HG02623 (cell line): ENCODE results near the gene PCSK4.
A peak's percentile ranks its signal among the peaks of the same experiment; 100 is the strongest.
"Not testable (repeated sequence)": the region's sequence is repeated elsewhere in the genome, so short reads cannot be mapped to it uniquely, and the experiment has no call there.

Experiments
- ATAC-seq: cut with Tn5 transposase; IDR thresholded peaks from one replicate; pipeline ENCODE4 v1.9.1; 2021; ENCODE audit warnings: moderate library complexity; ENCODE audit not compliant: unreplicated experiment

PCSK4 gene

DNA sequence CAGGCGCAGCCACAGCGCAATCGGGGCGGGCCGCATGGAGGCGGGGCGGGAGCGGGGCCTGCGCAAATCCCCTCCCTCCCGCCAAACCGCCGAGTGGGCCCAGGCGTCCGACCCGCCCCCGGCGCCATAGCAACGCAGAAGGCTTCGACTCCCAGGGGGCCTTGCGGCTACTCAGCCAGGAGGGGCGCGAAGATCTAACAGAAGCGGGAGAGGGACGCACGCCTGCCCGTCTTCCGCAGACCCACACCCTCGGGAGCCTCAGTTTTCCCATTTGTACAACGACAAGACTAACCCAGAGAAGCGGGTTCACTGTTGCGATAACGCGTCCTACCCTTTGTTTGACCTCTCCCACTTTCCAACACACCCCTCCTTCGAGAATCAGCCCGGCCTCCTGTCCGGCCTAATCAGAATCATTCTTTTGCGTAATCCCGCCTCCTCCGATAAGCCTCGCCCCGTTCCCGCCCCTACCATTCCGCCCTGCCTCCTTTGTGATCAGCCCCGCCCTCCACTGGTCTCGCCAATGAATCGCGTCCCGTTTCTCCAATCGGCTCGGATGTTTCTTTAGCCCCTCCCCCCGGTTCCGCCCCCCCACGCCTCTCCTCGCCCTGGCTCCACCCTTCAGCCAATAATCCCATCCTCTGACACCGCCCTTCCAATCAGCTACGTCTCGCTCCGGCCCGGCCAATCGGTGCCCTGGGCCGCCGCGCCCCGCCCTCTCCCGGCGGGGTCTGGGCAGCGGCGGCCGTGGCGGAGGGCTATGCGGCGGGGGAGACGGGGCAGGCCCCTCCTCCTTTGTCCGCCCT, at the start of gene PCSK4:
TSS of gene PCSK4 (minus strand) at position 40 of the 803 bp plus-strand sequence. CDS start at position 36, 4 bp downstream.
- ATAC-seq = peak; percentile 76

DNA sequence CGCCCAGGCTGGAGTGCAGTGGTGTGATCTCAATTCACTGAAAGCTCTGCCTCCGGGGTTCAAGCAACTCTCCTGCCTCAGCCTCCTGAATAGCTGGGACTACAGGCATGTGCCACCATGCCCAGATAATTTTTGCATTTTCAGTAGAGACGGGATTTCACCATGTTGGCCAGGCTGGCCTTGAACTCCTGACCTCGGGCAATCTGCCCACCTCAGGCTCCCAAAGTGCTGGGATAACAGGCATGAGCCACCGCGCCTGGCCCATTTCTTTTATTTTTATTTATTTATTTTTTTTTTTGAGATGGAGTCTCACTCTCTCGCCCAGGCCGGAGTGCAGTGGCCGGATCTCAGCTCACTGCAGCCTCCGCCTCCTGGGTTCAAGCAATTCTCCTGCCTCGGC, 49.6 kb upstream of the PCSK4 start:
- ATAC-seq = not testable (repeated sequence)

DNA sequence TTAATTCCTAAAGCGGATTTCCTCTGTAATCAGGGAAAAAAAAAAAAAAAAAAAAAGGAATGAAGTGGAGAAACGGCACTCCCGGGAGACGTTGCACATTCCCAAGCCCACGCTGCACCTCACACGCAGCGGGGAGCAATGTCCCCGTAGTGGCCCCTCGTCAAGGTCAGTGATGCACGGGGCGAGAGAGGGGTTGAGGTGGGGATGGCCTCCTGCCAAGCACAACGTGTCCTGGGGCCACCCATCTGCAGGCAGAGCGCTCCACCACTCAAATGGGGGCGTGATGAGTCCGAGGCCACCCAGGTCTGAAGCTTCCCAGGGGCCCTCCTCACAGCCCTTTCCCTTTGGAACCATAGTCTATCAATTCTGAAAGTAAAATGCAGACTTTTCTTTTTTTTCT, 48.8 kb upstream of the PCSK4 start:
- no peak for ATAC-seq

DNA sequence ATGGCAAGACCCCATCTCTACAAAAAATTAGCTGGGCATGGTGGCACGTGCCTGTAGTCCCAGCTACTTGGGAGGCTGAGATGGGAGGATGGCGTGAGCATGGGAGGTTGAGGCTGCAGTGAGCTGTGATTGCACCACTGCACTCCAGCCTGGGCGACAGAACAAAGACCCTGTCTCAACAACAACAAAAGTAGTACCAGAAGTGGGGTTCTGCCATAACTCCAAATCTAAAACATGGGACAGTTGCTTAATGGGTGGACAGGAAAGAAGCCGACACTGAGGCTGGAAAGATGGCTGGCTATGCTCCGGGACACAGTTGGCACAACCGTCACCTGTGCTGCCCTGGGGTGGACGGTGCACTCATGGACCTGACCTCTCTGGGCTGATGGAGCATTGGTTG, 45.5 kb upstream of the PCSK4 start:
- not testable (repeated sequence) for ATAC-seq

DNA sequence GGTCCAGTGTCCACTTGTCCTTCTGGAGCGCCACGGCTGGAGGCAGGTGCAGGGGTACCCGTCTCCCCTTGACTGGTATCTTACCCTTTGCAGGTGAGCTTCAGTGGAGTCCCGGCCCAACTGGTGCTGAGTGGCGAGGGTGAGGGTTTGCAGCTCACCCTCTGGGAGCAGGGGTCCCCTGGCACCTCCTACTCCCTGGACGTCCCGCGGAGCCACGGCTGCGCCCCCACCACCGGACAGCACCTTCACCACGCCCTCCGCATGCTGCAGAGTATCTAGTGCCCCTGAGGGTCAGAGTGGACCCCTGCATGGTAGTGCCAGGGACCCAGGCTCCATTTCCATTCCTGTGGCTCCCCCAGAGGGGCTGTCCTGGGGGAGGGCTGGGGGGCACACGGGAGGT, 44.8 kb upstream of the PCSK4 start:
- no peak for ATAC-seq

DNA sequence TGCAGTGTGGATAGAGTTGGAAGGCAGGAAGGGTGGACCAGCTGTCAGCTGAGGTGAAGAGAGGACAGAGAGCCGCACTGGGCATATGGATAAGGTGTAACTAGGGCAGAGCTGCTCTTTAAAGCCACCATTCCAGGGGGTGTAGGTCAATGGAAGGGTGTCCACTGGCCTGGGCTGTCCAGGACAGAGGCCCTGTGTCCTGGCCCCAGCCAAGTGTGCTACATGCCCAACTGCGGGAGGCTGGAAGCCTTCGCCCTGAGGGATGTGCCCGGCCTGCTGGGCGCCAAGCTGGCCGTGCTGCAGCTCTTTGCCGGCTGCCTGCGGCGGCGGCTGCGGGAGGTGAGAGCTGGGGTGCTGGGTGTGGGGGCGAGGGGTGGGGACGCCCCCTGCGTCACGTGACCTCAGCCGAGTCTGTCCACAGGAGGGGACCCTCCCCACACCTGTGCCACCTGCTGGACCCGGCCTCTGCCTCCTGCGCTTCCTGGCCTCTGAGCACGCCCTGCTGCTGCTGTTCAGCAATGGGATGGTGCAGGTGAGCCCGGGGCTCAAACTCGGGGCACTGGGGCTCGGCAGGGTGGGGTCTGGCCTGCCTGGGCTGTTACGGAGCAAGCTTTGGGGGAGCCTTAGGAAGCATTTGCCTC, 43.5 kb upstream of the PCSK4 start:
- no peak for ATAC-seq

DNA sequence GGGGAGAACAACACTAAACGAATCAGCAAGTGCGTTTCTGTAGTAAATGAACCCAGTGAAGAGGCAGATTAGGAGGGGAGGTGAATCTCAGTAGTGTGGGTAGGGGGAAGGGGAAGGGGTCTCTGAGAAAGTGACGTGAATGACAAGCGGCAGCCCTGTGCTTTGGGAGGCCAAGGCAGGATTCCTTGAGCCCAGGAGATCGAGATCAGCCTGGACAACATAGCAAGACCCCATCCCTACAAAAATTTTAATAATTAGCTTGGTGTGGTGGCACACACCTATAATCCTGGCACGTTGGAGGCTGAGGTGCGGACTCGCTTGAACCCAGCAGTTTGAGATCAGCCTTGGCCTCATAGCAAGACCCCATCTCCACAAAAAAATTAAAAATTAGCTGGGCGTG, 41.9 kb upstream of the PCSK4 start:
- no peak for ATAC-seq

DNA sequence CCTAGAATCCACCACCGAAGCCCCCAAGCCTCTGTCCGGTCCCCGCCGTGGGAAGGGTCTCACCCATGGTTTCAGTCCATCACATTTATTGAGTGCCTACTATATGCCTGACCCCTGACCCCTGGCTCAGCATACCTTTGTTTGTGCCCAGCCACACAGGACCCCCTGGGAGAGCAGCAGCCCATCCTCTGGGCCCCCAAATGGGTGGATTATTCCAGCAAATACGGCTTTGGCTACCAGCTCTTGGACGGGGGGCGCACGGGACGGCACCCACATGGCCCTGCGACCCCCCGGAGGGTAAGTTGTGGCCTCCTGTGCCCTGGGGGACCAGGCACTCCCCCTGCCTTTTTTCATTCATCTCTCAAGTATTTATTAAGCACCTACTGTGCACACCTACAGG, 41.4 kb upstream of the PCSK4 start:
- no peak for ATAC-seq

DNA sequence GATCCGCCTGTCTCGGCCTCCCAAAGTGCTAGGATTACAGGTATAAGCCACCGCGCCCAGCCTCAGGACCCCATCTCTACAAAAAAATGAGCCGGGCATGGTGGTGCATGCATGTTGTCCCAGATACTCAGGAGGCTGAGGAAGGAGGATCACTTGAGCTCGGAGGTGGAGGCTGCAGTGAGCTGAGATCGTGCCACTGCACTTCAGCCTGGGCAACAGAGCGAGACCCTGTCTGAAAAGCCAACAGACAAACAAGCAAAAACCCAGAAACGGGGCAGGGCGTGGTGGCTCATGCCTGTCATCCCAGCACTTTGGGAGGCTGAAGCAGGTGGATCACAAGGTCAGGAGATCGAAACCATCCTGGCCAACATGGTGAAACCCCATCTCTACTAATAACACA, 40.7 kb upstream of the PCSK4 start:
- ATAC-seq = not testable (repeated sequence)

DNA sequence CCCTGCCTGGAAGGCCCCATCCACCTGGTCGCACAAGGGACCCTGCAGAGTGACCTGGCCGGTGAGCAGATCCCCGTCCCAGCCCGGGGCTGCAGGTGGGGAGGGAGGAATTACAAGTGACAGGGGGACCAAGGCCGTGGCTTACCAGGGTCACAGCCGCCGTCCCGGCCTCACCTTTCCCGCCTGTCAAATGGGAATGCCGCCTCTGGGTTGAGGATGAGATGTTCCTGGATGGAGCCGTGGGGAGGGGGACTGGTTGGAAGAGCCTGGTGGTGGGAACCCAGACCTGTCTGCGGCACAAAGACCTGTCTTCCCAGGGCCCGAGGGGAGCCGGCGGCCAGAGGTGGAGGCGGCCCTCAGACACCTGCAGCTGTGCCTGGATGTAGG, 39.3 kb upstream of the PCSK4 start:
- ATAC-seq = no peak

DNA sequence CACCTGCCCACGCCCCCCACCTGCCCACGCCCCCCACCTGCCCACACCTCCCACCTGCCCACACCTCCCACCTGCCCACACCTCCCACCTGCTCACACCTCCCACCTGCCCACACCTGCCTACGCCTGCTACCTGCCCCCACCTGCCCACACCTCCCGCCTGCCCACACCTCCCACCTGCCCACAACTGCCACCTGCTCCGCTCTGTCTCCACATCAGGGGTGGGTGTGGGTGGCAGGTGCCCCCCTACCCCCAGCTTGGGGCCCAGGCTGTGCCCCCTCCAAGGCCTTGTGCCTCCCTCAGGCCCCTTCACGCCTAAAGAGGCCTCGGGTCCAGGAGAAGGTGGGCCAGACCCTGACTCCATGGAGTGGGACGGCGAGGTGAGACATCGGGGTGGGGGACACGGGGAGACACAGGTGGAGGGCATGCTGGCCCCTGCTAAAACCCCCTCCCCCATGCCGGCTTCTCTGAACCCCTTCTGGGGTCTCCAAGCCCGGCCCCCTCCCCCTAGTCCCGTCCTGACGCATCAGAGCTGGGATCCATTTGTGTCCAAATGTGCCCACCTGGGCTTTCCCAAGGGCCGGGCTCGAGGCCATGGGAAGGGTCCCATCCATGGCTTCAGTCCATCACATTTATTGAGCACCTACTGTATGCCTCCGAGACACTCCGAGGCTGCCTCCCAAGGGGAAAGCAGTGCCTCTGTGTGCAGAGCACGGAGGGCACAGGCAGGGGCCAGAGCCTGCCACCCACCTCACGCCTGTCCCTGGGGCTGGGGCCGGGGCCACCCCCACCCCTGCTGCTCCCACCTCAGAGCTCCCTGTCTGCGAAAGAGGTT, 38.7 kb upstream of the PCSK4 start:
- no peak for ATAC-seq

DNA sequence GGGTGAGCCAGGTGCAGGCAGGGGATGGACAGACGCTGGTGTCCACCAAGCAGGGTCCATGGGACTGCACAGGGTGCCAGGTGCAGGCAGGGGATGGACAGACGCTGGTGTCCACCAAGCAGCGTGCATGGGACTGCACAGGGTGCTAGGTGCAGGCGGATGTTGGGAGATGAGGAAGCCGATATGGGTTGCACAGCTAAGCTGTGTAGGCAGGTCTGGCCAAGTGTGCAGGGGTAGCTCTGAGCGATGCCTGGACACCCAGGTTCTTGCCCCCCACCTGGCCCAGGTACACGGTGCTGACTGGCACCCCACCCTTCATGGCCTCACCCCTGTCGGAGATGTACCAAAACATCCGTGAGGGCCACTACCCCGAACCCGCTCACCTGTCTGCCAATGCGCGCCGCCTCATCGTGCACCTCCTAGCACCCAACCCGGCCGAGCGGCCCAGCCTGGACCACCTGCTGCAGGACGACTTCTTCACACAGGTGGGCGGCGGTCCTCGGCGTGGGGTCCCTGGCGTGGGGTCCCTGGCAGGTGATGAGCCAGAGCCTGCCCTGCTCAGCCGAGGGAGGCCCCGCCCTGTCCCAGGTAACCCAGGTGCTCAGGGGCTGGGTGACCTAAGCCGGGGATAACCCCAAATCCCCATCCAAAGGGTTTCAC, 37.6 kb upstream of the PCSK4 start:
- no peak for ATAC-seq

DNA sequence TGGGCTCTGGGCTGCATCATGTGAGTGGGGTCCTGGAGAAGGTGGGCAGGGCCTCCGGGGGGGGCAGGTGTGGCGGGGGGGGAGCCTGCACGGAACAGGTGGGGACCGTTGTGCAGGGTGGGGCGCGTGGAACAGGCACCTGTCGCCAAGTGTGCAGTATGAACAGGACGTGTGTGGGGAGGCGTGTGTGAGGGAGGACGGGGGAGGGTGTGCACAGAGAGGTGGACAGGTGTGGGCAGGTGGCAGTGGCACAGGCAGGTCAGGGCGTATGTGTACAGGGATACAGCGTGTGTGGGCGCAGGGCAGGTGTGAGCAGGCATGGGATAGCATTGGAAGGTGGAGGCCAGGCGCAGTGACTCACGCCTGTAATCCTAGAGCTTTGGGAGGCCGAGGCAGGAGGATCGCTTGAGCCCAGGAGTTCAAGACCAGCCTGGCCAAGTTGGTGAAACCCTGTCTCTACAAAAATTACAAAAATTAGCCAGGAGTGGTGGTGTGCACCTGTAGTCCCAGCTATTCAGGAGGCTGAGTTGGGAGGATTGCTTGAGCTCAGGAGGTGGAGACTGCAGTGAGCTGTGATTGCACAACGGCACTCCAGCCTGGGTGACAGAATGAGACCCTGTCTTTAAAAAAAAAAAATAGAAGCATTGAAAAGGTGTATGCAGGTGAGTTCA, 37.0 kb upstream of the PCSK4 start:
- no peak for ATAC-seq

DNA sequence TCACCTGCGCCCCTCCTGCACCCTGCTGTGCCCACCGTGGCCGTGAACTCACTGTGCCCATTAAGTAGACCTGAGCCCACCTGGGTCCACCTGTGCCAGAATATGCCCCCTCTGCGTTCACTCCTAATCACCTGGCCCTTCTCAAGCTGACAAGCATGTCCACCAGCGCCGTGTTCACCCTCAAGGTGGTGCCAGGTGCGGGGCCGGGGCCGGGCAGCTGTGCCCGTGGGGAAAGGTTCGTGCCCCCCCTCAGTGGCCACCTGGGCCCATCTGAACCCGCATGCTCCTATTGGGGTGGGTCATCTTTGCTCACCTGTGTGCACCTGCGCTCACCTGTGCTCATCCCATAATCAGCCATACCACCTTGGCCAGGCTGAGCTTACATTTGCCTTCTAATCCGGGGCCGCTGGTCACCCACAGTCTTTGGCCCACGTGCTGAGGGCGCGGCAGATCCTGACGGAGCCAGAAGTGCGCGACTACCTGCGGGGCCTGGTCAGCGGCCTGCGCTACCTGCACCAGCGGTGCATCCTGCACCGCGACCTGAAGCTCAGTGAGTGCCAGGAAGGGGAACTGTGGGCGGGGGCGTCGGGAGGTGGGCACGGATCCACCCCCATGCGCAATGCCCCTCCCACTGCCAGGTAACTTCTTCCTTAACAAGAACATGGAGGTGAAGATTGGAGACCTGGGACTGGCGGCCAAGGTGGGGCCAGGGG, 36.1 kb upstream of the PCSK4 start:
- ATAC-seq = no peak

DNA sequence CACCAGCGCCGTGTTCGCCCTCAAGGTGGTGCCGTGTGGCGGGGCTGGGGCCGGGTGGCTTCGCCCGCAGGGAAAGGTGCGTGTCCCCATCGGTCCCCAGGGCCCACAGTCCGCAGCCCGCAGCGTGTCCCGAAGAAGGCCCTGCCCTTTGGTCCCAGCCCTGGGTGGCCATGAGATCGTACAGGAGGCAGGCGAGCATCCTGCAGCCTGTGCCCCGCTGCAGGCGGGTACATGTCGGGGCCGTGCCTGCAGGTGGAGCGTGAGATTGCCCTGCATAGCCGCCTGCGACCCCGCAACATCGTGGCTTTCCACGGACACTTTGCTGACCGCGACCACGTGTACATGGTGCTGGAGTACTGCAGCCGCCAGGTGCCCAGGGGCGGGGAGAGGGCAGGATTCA, 35.2 kb upstream of the PCSK4 start:
- no peak for ATAC-seq

DNA sequence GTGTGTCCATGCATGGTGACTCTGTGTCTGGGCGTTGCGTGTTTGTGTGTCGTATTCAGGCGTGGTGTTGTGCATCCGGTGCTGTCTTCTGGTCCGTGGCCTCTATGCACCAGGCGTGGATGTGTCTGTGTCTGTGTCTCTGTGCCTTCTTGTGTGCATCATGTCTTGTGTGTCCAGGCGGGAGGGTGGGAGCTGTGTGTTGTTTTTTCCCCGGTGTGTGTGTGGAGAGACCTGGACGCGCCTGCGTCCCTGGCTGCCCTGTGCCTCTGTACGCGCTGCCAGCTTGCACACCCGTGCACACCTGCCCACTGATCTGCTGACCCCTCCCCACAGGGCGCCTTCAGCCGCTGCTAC, 34.8 kb upstream of the PCSK4 start:
- no peak for ATAC-seq

DNA sequence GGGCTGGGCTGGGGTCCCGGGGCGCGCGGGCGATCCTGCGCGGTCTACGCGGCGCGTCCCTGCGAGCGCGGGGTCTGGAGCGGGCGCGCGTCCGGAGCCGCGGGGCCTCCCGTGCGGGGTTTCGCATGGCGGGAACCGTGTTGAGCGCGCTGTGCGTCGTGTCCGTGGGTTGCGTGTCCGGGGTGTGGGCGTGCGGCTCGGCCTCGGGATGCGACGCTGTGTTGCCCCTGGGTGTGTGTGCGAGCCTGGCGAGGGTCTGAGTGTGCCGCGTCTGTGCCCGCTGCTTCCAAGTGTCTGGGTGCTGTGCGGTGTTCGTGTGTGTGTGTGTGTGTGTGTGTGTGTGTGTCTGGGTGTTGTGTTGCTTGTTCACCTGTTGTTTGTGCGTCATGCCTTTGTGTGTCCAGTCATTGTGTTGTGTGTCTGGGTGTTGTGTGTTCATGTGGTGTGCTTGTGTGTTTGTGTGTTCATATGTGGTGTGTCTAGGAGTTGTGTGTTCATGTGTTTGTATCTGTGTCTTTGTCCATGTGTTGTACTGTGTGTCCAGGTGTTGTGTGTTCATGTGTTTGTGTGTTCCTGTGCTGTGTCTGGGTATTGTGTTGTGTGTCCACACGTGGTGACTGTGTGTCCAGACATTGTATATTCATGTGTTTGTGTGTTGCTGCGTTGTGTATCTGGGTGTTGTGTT, 34.3 kb upstream of the PCSK4 start:
- no peak for ATAC-seq

DNA sequence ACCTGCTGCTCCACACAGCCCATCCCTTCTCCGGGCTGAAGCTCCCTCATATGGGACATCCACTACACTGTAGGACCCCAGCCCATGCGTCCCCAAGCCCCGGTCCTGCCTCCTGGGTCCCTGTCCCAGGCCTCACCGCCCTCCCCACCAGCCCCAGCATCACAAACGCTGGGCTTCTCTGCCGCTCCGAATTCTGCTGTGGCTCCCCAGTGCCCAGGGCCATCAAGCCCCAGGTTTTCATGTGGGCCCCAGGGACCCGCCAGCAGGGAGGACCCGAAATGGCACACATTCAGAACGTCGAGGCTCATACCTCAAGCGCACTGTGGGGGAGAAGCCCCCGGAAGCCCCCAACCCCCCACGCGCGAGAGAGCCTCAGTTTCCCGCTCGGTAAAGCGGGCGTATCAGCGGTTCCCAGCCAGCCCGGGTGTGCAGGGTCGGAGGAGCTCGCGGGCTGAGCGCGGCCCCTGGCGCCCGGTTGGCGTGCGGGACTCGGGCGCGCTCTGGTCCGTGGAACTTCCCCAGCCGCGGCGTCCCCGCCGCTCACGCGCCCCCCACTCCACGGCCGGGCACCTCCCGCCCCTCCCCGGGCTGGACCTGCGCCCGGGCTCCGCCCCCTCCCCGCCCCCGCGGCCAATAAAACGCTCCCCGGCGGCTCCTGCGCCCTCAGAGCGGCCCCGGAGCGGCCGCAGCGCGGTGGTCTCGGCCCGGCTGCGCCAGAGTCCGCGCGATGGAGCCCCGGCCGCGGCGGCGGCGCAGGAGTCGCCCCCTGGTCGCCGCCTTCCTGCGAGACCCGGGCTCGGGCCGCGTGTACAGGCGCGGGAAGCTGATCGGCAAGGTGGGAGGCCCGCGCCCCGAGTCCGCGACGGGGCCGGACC, 33.5 kb upstream of the PCSK4 start, which contains the start of gene PLK5:
TSS of gene PLK5 (plus strand) at position 666 of the 875 bp plus-strand sequence. CDS start 2,920 bp downstream, outside the sequence.
- ATAC-seq = no peak
